ENCODE measurements around the gene JMJD1C.

DNA sequence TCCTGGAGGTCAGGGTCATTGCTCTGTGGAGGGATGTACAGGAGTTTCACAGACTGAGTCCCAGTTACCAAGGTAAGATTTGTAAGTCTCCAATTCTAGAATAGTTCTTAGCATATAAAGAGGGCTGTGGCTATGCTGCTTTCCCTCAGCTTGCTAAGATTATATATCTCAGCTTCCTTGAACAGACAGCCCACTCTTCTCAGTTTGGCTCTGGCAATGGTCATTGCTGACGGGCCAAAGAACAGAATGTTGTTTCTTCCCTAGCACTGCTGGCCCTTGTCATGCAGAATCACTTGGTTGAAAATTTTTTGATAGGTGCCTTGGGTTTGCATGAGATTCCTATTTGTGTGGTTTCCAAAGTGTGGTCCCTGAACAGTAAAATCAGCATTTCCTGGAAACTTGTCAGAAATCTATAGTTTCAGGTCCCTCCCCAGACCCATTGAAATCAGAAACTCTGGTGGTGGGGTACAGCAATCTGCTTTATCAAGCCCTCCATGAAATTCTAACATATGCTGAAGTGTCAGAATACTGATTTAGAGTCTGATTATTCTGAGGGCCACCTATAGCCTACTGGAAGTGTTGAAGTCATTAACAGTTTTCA lies 294.4 kb downstream of the JMJD1C start:
- TF ChIP-seq, protein P1, sequence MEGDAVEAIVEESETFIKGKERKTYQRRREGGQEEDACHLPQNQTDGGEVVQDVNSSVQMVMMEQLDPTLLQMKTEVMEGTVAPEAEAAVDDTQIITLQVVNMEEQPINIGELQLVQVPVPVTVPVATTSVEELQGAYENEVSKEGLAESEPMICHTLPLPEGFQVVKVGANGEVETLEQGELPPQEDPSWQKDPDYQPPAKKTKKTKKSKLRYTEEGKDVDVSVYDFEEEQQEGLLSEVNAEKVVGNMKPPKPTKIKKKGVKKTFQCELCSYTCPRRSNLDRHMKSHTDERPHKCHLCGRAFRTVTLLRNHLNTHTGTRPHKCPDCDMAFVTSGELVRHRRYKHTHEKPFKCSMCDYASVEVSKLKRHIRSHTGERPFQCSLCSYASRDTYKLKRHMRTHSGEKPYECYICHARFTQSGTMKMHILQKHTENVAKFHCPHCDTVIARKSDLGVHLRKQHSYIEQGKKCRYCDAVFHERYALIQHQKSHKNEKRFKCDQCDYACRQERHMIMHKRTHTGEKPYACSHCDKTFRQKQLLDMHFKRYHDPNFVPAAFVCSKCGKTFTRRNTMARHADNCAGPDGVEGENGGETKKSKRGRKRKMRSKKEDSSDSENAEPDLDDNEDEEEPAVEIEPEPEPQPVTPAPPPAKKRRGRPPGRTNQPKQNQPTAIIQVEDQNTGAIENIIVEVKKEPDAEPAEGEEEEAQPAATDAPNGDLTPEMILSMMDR (IDR thresholded peaks at IDR 0.05), result no peak
- no peak for TF ChIP-seq POLR2A (IDR thresholded peaks at IDR 0.05)
